ENCODE measurements around the gene OR52I1.

The OR52I1 gene

GRCh38 chr11:4589017-4589416 is 4.8 kb upstream of the OR52I1 start:
- H3K27me3 ChIP-seq (ENCODE audit: insufficient read depth, poor library complexity, severe bottlenecking): no peaks in the 10 kb centered on the region
- TF ChIP-seq GABPA (IDR thresholded peaks at IDR 0.05; ENCODE audit: low read depth) (no peak), SPI1 (IDR thresholded peaks at IDR 0.05; ENCODE audit: borderline replicate concordance, low read depth) (no peak), CTCF (IDR thresholded peaks at IDR 0.05; ENCODE audit: insufficient read depth, low read length) (no peak), POLR2AphosphoS5 (IDR thresholded peaks at IDR 0.05; ENCODE audit: low read depth) (no peak), REST (IDR thresholded peaks at IDR 0.05; ENCODE audit: insufficient replicate concordance, low read depth) (no peak)
- no peak overlapping the region for H3K27ac ChIP-seq (replicated peaks)
- DNase-seq (ENCODE audit: low read depth in 1 of 2, low spot score in 1 of 2): no peak
- H3K4me3 ChIP-seq (replicated peaks; ENCODE audit: insufficient read depth, low read length): no peak overlapping the region

GRCh38 chr11:4605057-4605456 is 11.2 kb downstream of the OR52I1 start:
- Histone ChIP-seq H3K27ac (replicated peaks) (no peak overlapping the region), H3K4me3 (replicated peaks; ENCODE audit: insufficient read depth, low read length) (no peak overlapping the region), H3K27me3 (ENCODE audit: insufficient read depth, poor library complexity, severe bottlenecking) (no peaks in the 10 kb centered on the region)
- TF ChIP-seq POLR2AphosphoS5 (IDR thresholded peaks at IDR 0.05; ENCODE audit: low read depth) (no peak), GABPA (IDR thresholded peaks at IDR 0.05; ENCODE audit: low read depth) (no peak), CTCF (IDR thresholded peaks at IDR 0.05; ENCODE audit: insufficient read depth, low read length) (no peak), REST (IDR thresholded peaks at IDR 0.05; ENCODE audit: insufficient replicate concordance, low read depth) (no peak), SPI1 (IDR thresholded peaks at IDR 0.05; ENCODE audit: borderline replicate concordance, low read depth) (no peak)
- DNase-seq (ENCODE audit: low read depth in 1 of 2, low spot score in 1 of 2): no peak

- no peak overlapping the region for H3K4me3 ChIP-seq (replicated peaks; ENCODE audit: insufficient read depth, low read length)
- DNase-seq (ENCODE audit: low read depth in 1 of 2, low spot score in 1 of 2): no peak
- TF ChIP-seq SPI1 (IDR thresholded peaks at IDR 0.05; ENCODE audit: borderline replicate concordance, low read depth): no peak
- TF ChIP-seq REST (IDR thresholded peaks at IDR 0.05; ENCODE audit: insufficient replicate concordance, low read depth): no peak
- TF ChIP-seq POLR2AphosphoS5 (IDR thresholded peaks at IDR 0.05; ENCODE audit: low read depth): no peak
- TF ChIP-seq CTCF (IDR thresholded peaks at IDR 0.05; ENCODE audit: insufficient read depth, low read length): no peak
- no peak for TF ChIP-seq GABPA (IDR thresholded peaks at IDR 0.05; ENCODE audit: low read depth)
- H3K27ac ChIP-seq (replicated peaks): no peak overlapping the region
- no peaks in the 10 kb centered on the region for H3K27me3 ChIP-seq (ENCODE audit: insufficient read depth, poor library complexity, severe bottlenecking)
Observed at GRCh38 chr11:4606231-4607015, 12.6 kb downstream of the OR52I1 start.
